ENCODE results near the gene FAM83C. TPM values are rescaled to one million over a fixed set of nuclear protein-coding genes. Genes with fewer than 3 reads are reported as not detected.

The FAM83C gene
- total RNA-seq, 1 experiment from 2014 or later: not detected

GRCh38 chr20:35252037-35252461 lies 40.2 kb downstream of the FAM83C start:
- BruUV-seq (replicated peaks): no TSS peak
- peaks cover 6% of the 10 kb centered on the region for H3K36me3 Mint-ChIP-seq (ENCODE audit: insufficient read depth, unreplicated experiment)

DNA sequence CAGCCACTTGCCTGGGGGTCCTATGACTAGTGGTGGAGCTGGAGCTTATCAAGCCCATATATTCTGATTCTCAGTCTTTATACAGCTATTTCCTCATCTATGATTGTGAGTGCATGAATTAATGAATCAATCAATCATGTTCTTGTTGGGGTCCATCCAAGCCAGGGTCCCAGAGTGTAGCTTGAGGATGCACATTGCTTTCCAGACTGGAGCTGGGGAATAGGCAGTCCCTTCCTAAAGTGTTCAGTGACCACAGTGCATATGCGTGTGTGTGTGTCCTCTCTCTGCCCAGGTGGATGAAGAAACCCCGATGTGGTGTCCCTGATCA lies 40.6 kb downstream of the FAM83C start:
- TF ChIP-seq, protein P1, sequence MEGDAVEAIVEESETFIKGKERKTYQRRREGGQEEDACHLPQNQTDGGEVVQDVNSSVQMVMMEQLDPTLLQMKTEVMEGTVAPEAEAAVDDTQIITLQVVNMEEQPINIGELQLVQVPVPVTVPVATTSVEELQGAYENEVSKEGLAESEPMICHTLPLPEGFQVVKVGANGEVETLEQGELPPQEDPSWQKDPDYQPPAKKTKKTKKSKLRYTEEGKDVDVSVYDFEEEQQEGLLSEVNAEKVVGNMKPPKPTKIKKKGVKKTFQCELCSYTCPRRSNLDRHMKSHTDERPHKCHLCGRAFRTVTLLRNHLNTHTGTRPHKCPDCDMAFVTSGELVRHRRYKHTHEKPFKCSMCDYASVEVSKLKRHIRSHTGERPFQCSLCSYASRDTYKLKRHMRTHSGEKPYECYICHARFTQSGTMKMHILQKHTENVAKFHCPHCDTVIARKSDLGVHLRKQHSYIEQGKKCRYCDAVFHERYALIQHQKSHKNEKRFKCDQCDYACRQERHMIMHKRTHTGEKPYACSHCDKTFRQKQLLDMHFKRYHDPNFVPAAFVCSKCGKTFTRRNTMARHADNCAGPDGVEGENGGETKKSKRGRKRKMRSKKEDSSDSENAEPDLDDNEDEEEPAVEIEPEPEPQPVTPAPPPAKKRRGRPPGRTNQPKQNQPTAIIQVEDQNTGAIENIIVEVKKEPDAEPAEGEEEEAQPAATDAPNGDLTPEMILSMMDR (IDR thresholded peaks at IDR 0.05; ENCODE audit: unreplicated experiment): no peak
- intact Hi-C loops (cut with micrococcal nuclease; ENCODE audit: unreplicated experiment): no loop called here
- DNase-seq: no peak
- BruUV-seq (replicated peaks): no TSS peak
- H3K36me3 Mint-ChIP-seq (ENCODE audit: insufficient read depth, unreplicated experiment): peaks cover 6% of the 10 kb centered on the region
- CTCF ChIA-PET: interaction anchor here (0.5 to 1.1 kb wide), 4 partner anchors 13 to 1484 kb away, joined by 3 to 4 read pairs (median 3); no protein-coding TSS in a partner anchor
- peaks cover 8% of the 10 kb centered on the region for H3K4me1 Mint-ChIP-seq (ENCODE audit: low read depth, unreplicated experiment)
- no peaks in the 10 kb centered on the region for H3K9me3 Mint-ChIP-seq (ENCODE audit: low read depth, unreplicated experiment)
- H3K27me3 Mint-ChIP-seq (ENCODE audit: unreplicated experiment): no peaks in the 10 kb centered on the region
- no peak overlapping the region for H3K4me3 Mint-ChIP-seq (ENCODE audit: low read depth, unreplicated experiment)
- H3K27ac Mint-ChIP-seq (ENCODE audit: unreplicated experiment): no peak overlapping the region

More at GRCh38 chr20:35252037-35252461, 40.2 kb downstream of the FAM83C start:
- H3K27me3 Mint-ChIP-seq (ENCODE audit: unreplicated experiment): no peaks in the 10 kb centered on the region
- CTCF ChIA-PET: interaction anchor here (0.5 to 1.1 kb wide), 3 partner anchors 12 to 1484 kb away, joined by 3 to 4 read pairs (median 3); no protein-coding TSS in a partner anchor
- no peak overlapping the region for H3K27ac Mint-ChIP-seq (ENCODE audit: unreplicated experiment)
- H3K4me1 Mint-ChIP-seq (ENCODE audit: low read depth, unreplicated experiment): peaks cover 11% of the 10 kb centered on the region
- no peaks in the 10 kb centered on the region for H3K9me3 Mint-ChIP-seq (ENCODE audit: low read depth, unreplicated experiment)
- no peak overlapping the region for H3K4me3 Mint-ChIP-seq (ENCODE audit: low read depth, unreplicated experiment)
- DNase-seq: no peak
- TF ChIP-seq, protein P1 (IDR thresholded peaks at IDR 0.05; ENCODE audit: unreplicated experiment): no peak
- intact Hi-C loops (cut with micrococcal nuclease; ENCODE audit: unreplicated experiment): no loop called here

DNA sequence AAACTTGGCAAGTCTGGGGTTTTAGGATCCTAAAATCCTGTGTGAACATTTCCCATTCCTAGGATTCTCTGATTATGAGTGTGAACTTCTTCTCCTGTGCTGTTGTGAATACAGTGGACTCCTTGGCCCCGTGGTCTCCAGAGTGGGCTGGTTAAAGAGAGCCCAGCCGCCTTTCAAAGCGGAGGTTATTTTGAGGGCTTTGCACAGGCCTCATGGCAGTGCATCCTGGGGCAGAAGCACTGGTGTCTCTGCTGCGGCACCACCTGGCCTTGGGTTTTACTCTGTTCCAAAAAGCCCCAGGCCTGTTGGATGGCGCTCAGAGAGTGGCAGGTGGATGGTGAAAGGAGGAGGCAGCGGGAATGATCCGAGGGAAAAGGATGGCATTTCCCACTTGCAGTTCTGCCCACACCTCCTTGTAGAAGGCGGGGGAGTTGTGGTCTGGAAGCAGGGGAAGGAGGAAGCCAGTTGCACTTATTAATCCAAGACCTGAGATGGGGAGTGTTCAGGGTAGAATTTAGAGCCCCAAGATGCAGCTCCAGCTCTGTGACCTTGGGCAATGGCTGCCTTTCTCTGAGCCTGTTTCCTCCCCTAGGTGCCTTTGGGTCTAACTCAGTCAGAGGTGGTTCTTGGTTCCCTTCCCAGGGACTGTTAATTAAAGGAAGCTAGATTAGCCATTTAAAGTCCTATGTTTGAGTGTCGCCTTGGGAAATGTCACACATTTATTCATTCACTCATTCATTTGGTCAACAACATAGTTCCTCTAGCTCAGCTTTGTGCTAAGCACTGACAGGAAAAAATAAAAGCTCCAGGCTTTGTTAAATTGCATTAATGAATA lies 43.4 kb downstream of the FAM83C start:
- no peak overlapping the region for H3K4me3 Mint-ChIP-seq (ENCODE audit: low read depth, unreplicated experiment)
- CTCF ChIA-PET: interaction anchor here (0.6 to 0.8 kb wide), 4 partner anchors 12 to 104 kb away, joined by 3 read pairs; no protein-coding TSS in a partner anchor
- TF ChIP-seq, protein P1 (IDR thresholded peaks at IDR 0.05; ENCODE audit: unreplicated experiment): no peak
- H3K36me3 Mint-ChIP-seq (ENCODE audit: insufficient read depth, unreplicated experiment): peaks cover 6% of the 10 kb centered on the region
- BruUV-seq (replicated peaks): no TSS peak
- no peaks in the 10 kb centered on the region for H3K9me3 Mint-ChIP-seq (ENCODE audit: low read depth, unreplicated experiment)
- H3K27ac Mint-ChIP-seq (ENCODE audit: unreplicated experiment): no peak overlapping the region
- peaks cover 8% of the 10 kb centered on the region for H3K4me1 Mint-ChIP-seq (ENCODE audit: low read depth, unreplicated experiment)
- DNase-seq: no peak
- no peaks in the 10 kb centered on the region for H3K27me3 Mint-ChIP-seq (ENCODE audit: unreplicated experiment)
- intact Hi-C loops (cut with micrococcal nuclease; ENCODE audit: unreplicated experiment): no loop called here

DNA sequence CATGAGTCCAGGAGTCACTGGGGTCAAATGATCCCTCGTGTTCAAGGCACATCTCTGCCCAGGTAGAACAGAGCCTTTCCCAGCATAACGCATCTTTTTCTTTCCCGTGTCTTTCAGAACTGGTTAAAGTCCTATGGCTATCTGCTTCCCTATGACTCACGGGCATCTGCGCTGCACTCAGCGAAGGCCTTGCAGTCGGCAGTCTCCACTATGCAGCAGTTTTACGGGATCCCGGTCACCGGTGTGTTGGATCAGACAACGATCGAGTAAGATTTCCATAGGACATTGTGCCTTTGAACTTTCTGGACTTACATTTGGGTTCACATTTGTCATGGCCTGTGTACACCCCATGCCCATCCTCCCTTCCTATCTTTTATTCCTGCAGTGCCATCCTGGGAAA lies 45.5 kb downstream of the FAM83C start:
- CTCF ChIA-PET: no interaction called here
- Mint-ChIP-seq H3K9me3 (ENCODE audit: low read depth, unreplicated experiment) (no peaks in the 10 kb centered on the region), H3K4me3 (ENCODE audit: low read depth, unreplicated experiment) (no peak overlapping the region), H3K36me3 (ENCODE audit: insufficient read depth, unreplicated experiment) (peaks cover 6% of the 10 kb centered on the region), H3K4me1 (ENCODE audit: low read depth, unreplicated experiment) (peaks cover under 1% of the 10 kb centered on the region), H3K27me3 (ENCODE audit: unreplicated experiment) (no peaks in the 10 kb centered on the region), H3K27ac (ENCODE audit: unreplicated experiment) (no peak overlapping the region)
- DNase-seq: no peak
- TF ChIP-seq, protein P1 (IDR thresholded peaks at IDR 0.05; ENCODE audit: unreplicated experiment): no peak
- intact Hi-C loops (cut with micrococcal nuclease; ENCODE audit: unreplicated experiment): no loop called here
- no TSS peak for BruUV-seq (replicated peaks)

Measured in Calu3 (cell line).